HepG2 (cell line): Measurements from ENCODE around the gene DHX34. TPM values are rescaled to one million over a fixed set of nuclear protein-coding genes. Genes with fewer than 3 reads are reported as not detected.

Experiments
- CBX2 ChIP-seq, 2 experiments: fragments of 200-600 bp in 1 of 2; sonication (generic); formaldehyde crosslinking in 1 of 2; IDR thresholded peaks; 2 replicates each; pipeline versions ENCODE4 v1.7.0 to v1.8.1; 2018 to 2022; ENCODE audit warnings: low read depth in 2 of 2, low read length in 1 of 2, mild to moderate bottlenecking in 1 of 2, missing genetic modification reagents in 1 of 2
- HOXA7 ChIP-seq: sonication (generic); formaldehyde crosslinking; IDR thresholded peaks from 2 replicates; pipeline ENCODE4 v1.8.1; 2022; ENCODE audit warnings: mild to moderate bottlenecking, missing genetic modification reagents, moderate library complexity
- IKZF5 ChIP-seq: IDR thresholded peaks from 2 replicates; pipeline ENCODE4 v1.6.1; 2018; ENCODE audit warnings: missing genetic modification reagents, mild to moderate bottlenecking, missing compliant biosample characterization
- PITX1 ChIP-seq: sonication (generic); formaldehyde crosslinking; IDR thresholded peaks from 2 replicates; pipeline ENCODE4 v1.5.1; 2020; ENCODE audit warnings: mild to moderate bottlenecking, missing genetic modification reagents
- SAP130 ChIP-seq: IDR thresholded peaks from 2 replicates; pipeline ENCODE4 v1.6.1; 2016; ENCODE audit warnings: low read depth
- TBX2 ChIP-seq: sonication (generic); formaldehyde crosslinking; IDR thresholded peaks from 2 replicates; pipeline ENCODE4 v1.5.0; 2020; ENCODE audit warnings: missing genetic modification reagents, mild to moderate bottlenecking, borderline replicate concordance
- ZBTB40 ChIP-seq, 2 experiments: fragments of 450-650 bp in 1 of 2; sonication (generic) in 1 of 2; formaldehyde crosslinking in 1 of 2; IDR thresholded peaks; 2 replicates each; pipeline versions ENCODE4 v1.6.1 to v1.8.0; 2016 to 2022; ENCODE audit warnings: antibody characterized with exemption in 1 of 2, mild to moderate bottlenecking in 1 of 2, missing genetic modification reagents in 1 of 2
- ZKSCAN5 ChIP-seq: sonication (generic); formaldehyde crosslinking; IDR thresholded peaks from 2 replicates; pipeline ENCODE4 v1.5.1; 2020; ENCODE audit warnings: mild to moderate bottlenecking, missing genetic modification reagents
- ZNF329 ChIP-seq: sonication (generic); formaldehyde crosslinking; IDR thresholded peaks from 2 replicates; pipeline ENCODE4 v1.9.0; 2021; ENCODE audit warnings: low read depth, mild to moderate bottlenecking, missing genetic modification reagents
- ZNF563 ChIP-seq: sonication (generic); formaldehyde crosslinking; IDR thresholded peaks from 2 replicates; pipeline ENCODE4 v1.8.0; 2022; ENCODE audit warnings: mild to moderate bottlenecking, moderate library complexity, missing genetic modification reagents
- polyA plus RNA-seq, 8 experiments: library from polyadenylated mRNA; depleted of rRNA in 3 of 8; stranded (reverse) in 7 of 8; unstranded in 1 of 8; fragments of >200 nt; fragmentation: Illumina TruSeq in 4 of 8; extraction: Trizol in 4 of 8; gene quantifications; 2 replicates each; pipeline versions ENCODE4 v1.2.1 to v1.2.3, GENCODE V29; 2011 to 2016; ENCODE audit warnings: low read depth in 4 of 8, missing spikeins in 1 of 8, mixed read lengths in 1 of 8; ENCODE audit not compliant: insufficient read depth in 1 of 8
- total RNA-seq, 5 experiments: library from RNA; depleted of rRNA; stranded (reverse); fragments of >200 nt; fragmentation: Illumina TruSeq; extraction: Trizol; gene quantifications; 2 replicates each; pipeline ENCODE4 v1.2.3, GENCODE V29; 2016; ENCODE audit warnings: low read depth in 1 of 5
- TF ChIP-seq, protein P1 (sequence below): sonication (generic); formaldehyde crosslinking; IDR thresholded peaks from 2 replicates; pipeline ENCODE4 v1.4.0; 2020; ENCODE audit warnings: missing genetic modification reagents

The DHX34 gene
- total and polyA plus RNA-seq, 2 of the 13 experiments (the other 11 are each of a cell fraction or from before 2014, with no cell fraction given): 9.2 to 12.0 TPM

DNA sequence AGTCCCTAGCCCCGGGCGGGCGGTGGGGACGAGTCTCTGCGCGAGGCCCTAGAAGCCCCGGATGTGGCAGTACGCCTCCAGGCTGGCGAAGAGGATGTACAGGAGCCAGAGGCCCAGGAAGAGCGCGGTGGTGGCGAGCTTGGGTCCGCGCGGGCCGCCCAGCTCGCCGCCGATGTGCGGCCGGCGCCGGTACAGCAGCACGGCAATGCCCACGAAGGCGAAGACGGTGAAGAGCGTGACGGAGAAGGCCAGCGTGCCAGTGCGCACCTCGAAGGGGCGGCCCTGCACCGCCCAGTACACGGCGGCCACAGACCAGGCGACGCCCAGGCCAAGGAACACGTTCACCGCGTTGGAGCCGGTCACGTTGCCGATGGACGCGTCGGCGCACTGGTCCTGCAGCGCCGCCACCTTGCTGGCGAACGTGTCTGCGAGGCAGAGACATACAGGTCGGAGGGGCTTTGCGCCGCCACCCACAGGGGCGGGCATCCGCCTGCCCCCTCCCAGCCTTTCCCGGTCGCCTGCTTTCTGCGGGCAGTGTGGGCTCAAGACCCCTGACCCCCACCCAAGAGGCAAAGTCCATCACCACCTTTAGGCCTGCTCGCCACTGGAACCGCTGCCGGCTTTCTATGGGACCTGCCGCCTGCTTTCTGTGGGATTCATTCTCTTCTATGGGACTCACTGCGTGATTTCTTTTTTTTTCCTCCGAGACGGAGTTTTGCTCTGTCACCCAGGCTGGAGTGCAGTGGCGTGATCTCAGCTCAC is 81.1 kb downstream of the DHX34 start (continued):
- TF ChIP-seq ZBTB40 (IDR thresholded peaks at IDR 0.05): no peak
- TF ChIP-seq ZBTB40 (CRISPR knock-in tag; IDR thresholded peaks at IDR 0.05): peak; percentile 85
- no peak for TF ChIP-seq HOXA7
- TF ChIP-seq ZKSCAN5 (CRISPR knock-in tag): no peak
- 0 out of 2 replicates have a peak, but pooled peaks have one; percentile 38 for TF ChIP-seq PITX1 (CRISPR knock-in tag)
- TF ChIP-seq TBX2 (CRISPR knock-in tag): peak; percentile 80; the same call in 1 of the 2 replicates
- TF ChIP-seq IKZF5 (CRISPR knock-in tag): peak; percentile 69; the same call in 1 of the 2 replicates
- peak; percentile 94 for TF ChIP-seq ZNF563 (CRISPR knock-in tag)
- TF ChIP-seq ZNF329 (CRISPR knock-in tag): peak; percentile 56; the same call in 1 of the 2 replicates
- TF ChIP-seq CBX2 (IDR thresholded peaks at IDR 0.05; ENCODE audit: low read depth, low read length): no peak
- peak; percentile 72; the same call in 1 of the 2 replicates for TF ChIP-seq CBX2 (CRISPR knock-in tag; IDR thresholded peaks at IDR 0.05; ENCODE audit: low read depth)
- TF ChIP-seq, protein P1, sequence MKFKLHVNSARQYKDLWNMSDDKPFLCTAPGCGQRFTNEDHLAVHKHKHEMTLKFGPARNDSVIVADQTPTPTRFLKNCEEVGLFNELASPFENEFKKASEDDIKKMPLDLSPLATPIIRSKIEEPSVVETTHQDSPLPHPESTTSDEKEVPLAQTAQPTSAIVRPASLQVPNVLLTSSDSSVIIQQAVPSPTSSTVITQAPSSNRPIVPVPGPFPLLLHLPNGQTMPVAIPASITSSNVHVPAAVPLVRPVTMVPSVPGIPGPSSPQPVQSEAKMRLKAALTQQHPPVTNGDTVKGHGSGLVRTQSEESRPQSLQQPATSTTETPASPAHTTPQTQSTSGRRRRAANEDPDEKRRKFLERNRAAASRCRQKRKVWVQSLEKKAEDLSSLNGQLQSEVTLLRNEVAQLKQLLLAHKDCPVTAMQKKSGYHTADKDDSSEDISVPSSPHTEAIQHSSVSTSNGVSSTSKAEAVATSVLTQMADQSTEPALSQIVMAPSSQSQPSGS (CRISPR knock-in tag): 0 out of 2 replicates have a peak, but pooled peaks have one; percentile 16
- peak; percentile 37 for TF ChIP-seq SAP130
